GM23338 (cell line): ENCODE data around the gene HOXB3. TPM values are rescaled to one million over a fixed set of nuclear protein-coding genes. Genes with fewer than 3 reads are reported as not detected.

Experiments used
- ATAC-seq: fragments of 200-7000 bp; cut with Tn5 transposase; 3 replicates; pipeline ENCODE4 v1.9.1; 2020
- DNase-seq: peaks from one replicate; pipeline ENCODE4 v3.0.0-alpha.2; 2015; ENCODE audit warnings: low spot score
- H2AFZ ChIP-seq: fragments of 200-600 bp; sonication (generic); 2 replicates; pipeline ENCODE4 v1.8.0; 2016; ENCODE audit warnings: antibody characterized with exemption, mild to moderate bottlenecking, moderate library complexity
- H3F3A ChIP-seq: fragments of 200-600 bp; sonication (generic); replicated peaks from 2 replicates; pipeline ENCODE4 v1.8.0; 2017; ENCODE audit warnings: antibody characterized with exemption, mixed run types, low read depth
- H3K27ac ChIP-seq: fragments of 200-600 bp; sonication (generic); 2 replicates; pipeline ENCODE4 v1.6.1; 2016; ENCODE audit warnings: low read depth
- H3K27me3 ChIP-seq: fragments of 200-600 bp; sonication (generic); 2 replicates; pipeline ENCODE4 v1.8.0; 2016; ENCODE audit warnings: mild to moderate bottlenecking, mixed run types, moderate library complexity; ENCODE audit not compliant: insufficient read depth
- H3K36me3 ChIP-seq: fragments of 200-600 bp; sonication (generic); 2 replicates; pipeline ENCODE4 v1.8.0; 2016; ENCODE audit warnings: mild to moderate bottlenecking; ENCODE audit not compliant: insufficient read depth
- H3K4me1 ChIP-seq: fragments of 200-600 bp; sonication (generic); 2 replicates; pipeline ENCODE4 v1.8.0; 2016; ENCODE audit warnings: mild to moderate bottlenecking, moderate library complexity; ENCODE audit not compliant: insufficient read depth
- H3K4me2 ChIP-seq: fragments of 200-600 bp; sonication (generic); 2 replicates; pipeline ENCODE4 v1.7.1; 2017; ENCODE audit warnings: mixed run types
- H3K4me3 ChIP-seq: fragments of 200-600 bp; sonication (generic); 2 replicates; pipeline ENCODE4 v1.6.1; 2016; ENCODE audit warnings: mixed run types
- H3K79me2 ChIP-seq: fragments of 200-600 bp; sonication (generic); replicated peaks from 2 replicates; pipeline ENCODE4 v1.8.0; 2017; ENCODE audit warnings: mild to moderate bottlenecking; ENCODE audit not compliant: insufficient read depth
- H3K9me2 ChIP-seq: fragments of 200-600 bp; sonication (generic); 2 replicates; pipeline ENCODE4 v1.8.0; 2017; ENCODE audit not compliant: insufficient read depth
- H4K20me1 ChIP-seq: fragments of 200-600 bp; sonication (generic); replicated peaks from 2 replicates; pipeline ENCODE4 v1.8.0; 2017; ENCODE audit warnings: mild to moderate bottlenecking; ENCODE audit not compliant: insufficient read depth
- H3K27ac Mint-ChIP-seq: 2 replicates; pipeline ENCODE4 v1.8.0; 2020; ENCODE audit warnings: inconsistent platforms, mild to moderate bottlenecking, moderate library complexity, mixed read lengths
- H3K27me3 Mint-ChIP-seq: 3 replicates; pipeline ENCODE4 v1.8.0; 2022; ENCODE audit warnings: low read depth, mild to moderate bottlenecking, moderate library complexity, mixed read lengths, inconsistent platforms; ENCODE audit not compliant: insufficient read depth, poor library complexity
- H3K36me3 Mint-ChIP-seq: 3 replicates; pipeline ENCODE4 v1.8.0; 2021; ENCODE audit warnings: low read depth, mild to moderate bottlenecking, inconsistent platforms, moderate library complexity, mixed read lengths
- H3K4me1 Mint-ChIP-seq: 3 replicates; pipeline ENCODE4 v1.8.0; 2020; ENCODE audit warnings: mild to moderate bottlenecking, inconsistent platforms, mixed read lengths
- H3K4me3 Mint-ChIP-seq: 3 replicates; pipeline ENCODE4 v1.8.0; 2021; ENCODE audit warnings: moderate library complexity, mild to moderate bottlenecking, inconsistent platforms, mixed read lengths
- H3K9me3 Mint-ChIP-seq: 3 replicates; pipeline ENCODE4 v1.8.0; 2020; ENCODE audit warnings: moderate library complexity, mild to moderate bottlenecking, inconsistent platforms, mixed read lengths
- EZH2 ChIP-seq: fragments of 200-600 bp; sonication (generic); IDR thresholded peaks from one replicate; pipeline ENCODE4 v1.8.0; 2017; ENCODE audit warnings: antibody characterized with exemption, mild to moderate bottlenecking, low read depth; ENCODE audit not compliant: unreplicated experiment
- STAT1 ChIP-seq: IDR thresholded peaks from one replicate; pipeline ENCODE4 v1.6.1; 2016; ENCODE audit warnings: antibody characterized with exemption; ENCODE audit not compliant: unreplicated experiment
- ZNF462 ChIP-seq: fragments of 250-450 bp; sonication (Bioruptor Pico); IDR thresholded peaks from 2 replicates; pipeline ENCODE4 v1.5.0; 2020; ENCODE audit warnings: mild to moderate bottlenecking, moderate library complexity
- polyA plus RNA-seq: library from polyadenylated mRNA; unstranded; fragments of >200 nt; fragmentation: Nextera tagmentation; extraction: Ambion mirVana; gene quantifications from 2 replicates; pipeline ENCODE4 v1.2.1, GENCODE V29; 2016
- total RNA-seq: library from RNA; depleted of rRNA; stranded (reverse); fragments of >200 nt; shearing (Covaris generic); gene quantifications from 2 replicates; pipeline ENCODE4 v1.2.3, GENCODE V29; 2014
- TF ChIP-seq, protein P1 (sequence below): IDR thresholded peaks from one replicate; pipeline ENCODE4 v1.6.1; 2018; ENCODE audit warnings: antibody characterized with exemption; ENCODE audit not compliant: unreplicated experiment

The HOXB3 gene
- total and polyA plus RNA-seq, 2 experiments from 2014 or later = 0.17 TPM; not detected in 1

- ATAC-seq = peak; percentile 20
- H3K9me2 ChIP-seq = no peaks in the 10 kb centered on the region
- TF ChIP-seq STAT1 (no peak), ZNF462 (CRISPR knock-in tag) (no peak), EZH2 (peak; percentile 60)
- TF ChIP-seq, protein P1, sequence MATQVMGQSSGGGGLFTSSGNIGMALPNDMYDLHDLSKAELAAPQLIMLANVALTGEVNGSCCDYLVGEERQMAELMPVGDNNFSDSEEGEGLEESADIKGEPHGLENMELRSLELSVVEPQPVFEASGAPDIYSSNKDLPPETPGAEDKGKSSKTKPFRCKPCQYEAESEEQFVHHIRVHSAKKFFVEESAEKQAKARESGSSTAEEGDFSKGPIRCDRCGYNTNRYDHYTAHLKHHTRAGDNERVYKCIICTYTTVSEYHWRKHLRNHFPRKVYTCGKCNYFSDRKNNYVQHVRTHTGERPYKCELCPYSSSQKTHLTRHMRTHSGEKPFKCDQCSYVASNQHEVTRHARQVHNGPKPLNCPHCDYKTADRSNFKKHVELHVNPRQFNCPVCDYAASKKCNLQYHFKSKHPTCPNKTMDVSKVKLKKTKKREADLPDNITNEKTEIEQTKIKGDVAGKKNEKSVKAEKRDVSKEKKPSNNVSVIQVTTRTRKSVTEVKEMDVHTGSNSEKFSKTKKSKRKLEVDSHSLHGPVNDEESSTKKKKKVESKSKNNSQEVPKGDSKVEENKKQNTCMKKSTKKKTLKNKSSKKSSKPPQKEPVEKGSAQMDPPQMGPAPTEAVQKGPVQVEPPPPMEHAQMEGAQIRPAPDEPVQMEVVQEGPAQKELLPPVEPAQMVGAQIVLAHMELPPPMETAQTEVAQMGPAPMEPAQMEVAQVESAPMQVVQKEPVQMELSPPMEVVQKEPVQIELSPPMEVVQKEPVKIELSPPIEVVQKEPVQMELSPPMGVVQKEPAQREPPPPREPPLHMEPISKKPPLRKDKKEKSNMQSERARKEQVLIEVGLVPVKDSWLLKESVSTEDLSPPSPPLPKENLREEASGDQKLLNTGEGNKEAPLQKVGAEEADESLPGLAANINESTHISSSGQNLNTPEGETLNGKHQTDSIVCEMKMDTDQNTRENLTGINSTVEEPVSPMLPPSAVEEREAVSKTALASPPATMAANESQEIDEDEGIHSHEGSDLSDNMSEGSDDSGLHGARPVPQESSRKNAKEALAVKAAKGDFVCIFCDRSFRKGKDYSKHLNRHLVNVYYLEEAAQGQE = no peak
- no peaks in the 10 kb centered on the region for H3K36me3 ChIP-seq
- peaks cover 10% of the 10 kb centered on the region for H3K9me3 Mint-ChIP-seq
- H3K4me1 ChIP-seq = peaks cover 66% of the 10 kb centered on the region
- H3K27me3 Mint-ChIP-seq = peaks cover 51% of the 10 kb centered on the region
- no peak within 1 kb of the TSS for H2AFZ ChIP-seq
- peak within 1 kb of the TSS; percentile 64 for H3K4me3 Mint-ChIP-seq
- H3K4me2 ChIP-seq = peak within 1 kb of the TSS; percentile 66
- H3K27me3 ChIP-seq = peaks cover 100% of the 10 kb centered on the region
- H3K4me3 ChIP-seq = peak within 1 kb of the TSS; percentile 42
- no peaks in the 10 kb centered on the region for H3K36me3 Mint-ChIP-seq
- H3K27ac Mint-ChIP-seq = no peak within 1 kb of the TSS
- DNase-seq = peak; percentile 85
- H3K4me1 Mint-ChIP-seq = peaks cover 31% of the 10 kb centered on the region
- H3K79me2 ChIP-seq = no peaks in the 10 kb centered on the region
- peaks cover 60% of the 10 kb centered on the region for H3F3A ChIP-seq
- H4K20me1 ChIP-seq = peaks cover 59% of the 10 kb centered on the region
- no peak within 1 kb of the TSS for H3K27ac ChIP-seq
Measured at GRCh38 chr17:48577946-48578615, 12.0 kb downstream of the HOXB3 start, which contains the start of gene HOXB4. Gene HOXB4 (minus strand): TSS chr17:48578350. CDS start chr17:48578319, 31 bp downstream.
